Calu3 (cell line): ENCODE data around the gene EHBP1. TPM values are rescaled to one million over a fixed set of nuclear protein-coding genes. Genes with fewer than 3 reads are reported as not detected.

Experiments used
- BruUV-seq: library from RNA; stranded (reverse); fragments of 400-500 nt; replicated peaks from 2 replicates; lab custom pipeline; 2021; lab: Mats Ljungman, UMichigan
- CTCF ChIA-PET: fragments of 300-600 bp; sonication (Branson Sonifier 250); formaldehyde crosslinking; loops from one replicate; lab custom pipeline; 2022; ENCODE audit warnings: antibody characterized with exemption; lab: Charles Lee
- DNase-seq: peaks from one replicate; pipeline ENCODE4 v3.0.0; 2022
- H3K27ac Mint-ChIP-seq: one replicate; pipeline ENCODE4 v1.8.0; 2022; ENCODE audit warnings: mixed read lengths; ENCODE audit not compliant: unreplicated experiment
- H3K27me3 Mint-ChIP-seq: one replicate; pipeline ENCODE4 v1.8.0; 2022; ENCODE audit warnings: mixed read lengths; ENCODE audit not compliant: unreplicated experiment
- H3K36me3 Mint-ChIP-seq: one replicate; pipeline ENCODE4 v1.8.0; 2022; ENCODE audit warnings: mild to moderate bottlenecking, moderate library complexity, mixed read lengths; ENCODE audit not compliant: insufficient read depth, unreplicated experiment
- H3K4me1 Mint-ChIP-seq: one replicate; pipeline ENCODE4 v1.8.0; 2022; ENCODE audit warnings: mild to moderate bottlenecking, low read depth, mixed read lengths; ENCODE audit not compliant: unreplicated experiment
- H3K4me3 Mint-ChIP-seq: one replicate; pipeline ENCODE4 v1.8.0; 2022; ENCODE audit warnings: mild to moderate bottlenecking, low read depth, moderate library complexity, mixed read lengths; ENCODE audit not compliant: unreplicated experiment
- H3K9me3 Mint-ChIP-seq: one replicate; pipeline ENCODE4 v1.8.0; 2022; ENCODE audit warnings: low read depth, mixed read lengths; ENCODE audit not compliant: unreplicated experiment
- intact Hi-C: fragments of 100-400 bp; cut with micrococcal nuclease; formaldehyde crosslinking; loops from one replicate; pipeline ENCODE4 v1.10.0; 2022; ENCODE audit not compliant: unreplicated experiment
- total RNA-seq: library from RNA; stranded (reverse); gene quantifications from 2 replicates; pipeline ENCODE4 v1.2.3, GENCODE V29; 2022
- TF ChIP-seq, protein P1 (sequence below): fragments of 200-600 bp; IDR thresholded peaks from one replicate; pipeline ENCODE4 v1.8.0; 2022; ENCODE audit warnings: antibody characterized with exemption; ENCODE audit not compliant: unreplicated experiment

EHBP1 gene
- total RNA-seq, 1 experiment from 2014 or later: 82.9 TPM

DNA sequence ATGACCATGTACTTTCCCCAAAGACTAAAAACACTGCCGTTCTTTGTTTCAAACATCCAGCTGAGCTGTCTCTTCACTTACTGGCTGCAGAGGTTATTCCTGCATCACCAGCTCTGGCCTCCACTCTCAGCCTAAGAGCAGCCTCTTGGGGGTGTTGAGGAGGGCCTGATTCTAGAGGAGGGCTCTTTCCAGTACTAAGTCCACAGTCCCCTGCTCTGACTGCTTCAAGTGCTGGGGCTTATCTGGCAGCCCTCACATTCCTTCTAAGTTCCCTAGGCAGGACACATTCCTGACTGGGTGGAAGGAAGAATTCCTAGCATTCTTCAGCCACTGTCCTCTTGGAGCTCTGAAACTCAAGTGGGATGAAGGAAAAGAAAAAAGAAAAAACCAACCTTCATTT is 32.9 kb upstream of the EHBP1 start:
- no TSS peak for BruUV-seq
- peaks cover 7% of the 10 kb centered on the region for H3K4me1 Mint-ChIP-seq
- H3K4me3 Mint-ChIP-seq: no peak overlapping the region
- H3K9me3 Mint-ChIP-seq: no peaks in the 10 kb centered on the region
- no peak overlapping the region for H3K27ac Mint-ChIP-seq
- intact Hi-C loops: no loop called here
- peak; percentile 15 for DNase-seq
- TF ChIP-seq, protein P1, sequence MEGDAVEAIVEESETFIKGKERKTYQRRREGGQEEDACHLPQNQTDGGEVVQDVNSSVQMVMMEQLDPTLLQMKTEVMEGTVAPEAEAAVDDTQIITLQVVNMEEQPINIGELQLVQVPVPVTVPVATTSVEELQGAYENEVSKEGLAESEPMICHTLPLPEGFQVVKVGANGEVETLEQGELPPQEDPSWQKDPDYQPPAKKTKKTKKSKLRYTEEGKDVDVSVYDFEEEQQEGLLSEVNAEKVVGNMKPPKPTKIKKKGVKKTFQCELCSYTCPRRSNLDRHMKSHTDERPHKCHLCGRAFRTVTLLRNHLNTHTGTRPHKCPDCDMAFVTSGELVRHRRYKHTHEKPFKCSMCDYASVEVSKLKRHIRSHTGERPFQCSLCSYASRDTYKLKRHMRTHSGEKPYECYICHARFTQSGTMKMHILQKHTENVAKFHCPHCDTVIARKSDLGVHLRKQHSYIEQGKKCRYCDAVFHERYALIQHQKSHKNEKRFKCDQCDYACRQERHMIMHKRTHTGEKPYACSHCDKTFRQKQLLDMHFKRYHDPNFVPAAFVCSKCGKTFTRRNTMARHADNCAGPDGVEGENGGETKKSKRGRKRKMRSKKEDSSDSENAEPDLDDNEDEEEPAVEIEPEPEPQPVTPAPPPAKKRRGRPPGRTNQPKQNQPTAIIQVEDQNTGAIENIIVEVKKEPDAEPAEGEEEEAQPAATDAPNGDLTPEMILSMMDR: no peak
- CTCF ChIA-PET: interaction anchor here (0.6 to 1.1 kb wide), 2 partner anchors 11 to 206 kb away, joined by 3 read pairs; no protein-coding TSS in a partner anchor
- no peaks in the 10 kb centered on the region for H3K36me3 Mint-ChIP-seq
- H3K27me3 Mint-ChIP-seq: no peaks in the 10 kb centered on the region

DNA sequence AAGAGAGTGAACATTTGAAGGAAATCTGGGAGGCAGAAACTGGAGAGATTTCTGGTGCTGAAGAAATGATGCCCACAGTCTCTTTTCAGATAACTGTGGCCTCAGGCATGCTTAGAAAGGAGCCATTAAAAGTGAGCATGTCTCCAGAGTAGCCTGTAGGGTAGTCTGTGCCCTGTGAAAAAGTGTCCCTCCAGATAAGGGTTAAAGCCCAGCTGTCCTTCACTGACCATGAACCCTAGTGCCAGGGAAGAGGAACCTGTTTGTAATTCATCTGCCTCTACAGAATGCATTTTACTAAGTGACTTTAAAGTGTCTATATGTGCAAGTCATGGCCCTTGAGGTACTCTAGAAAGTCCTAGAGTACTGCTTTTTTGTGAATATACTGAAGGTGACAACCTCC is 30.5 kb upstream of the EHBP1 start:
- CTCF ChIA-PET: no interaction called here
- TF ChIP-seq, protein P1: no peak
- no TSS peak for BruUV-seq
- Mint-ChIP-seq H3K4me3 (no peak overlapping the region), H3K36me3 (no peaks in the 10 kb centered on the region), H3K27ac (no peak overlapping the region), H3K9me3 (no peaks in the 10 kb centered on the region), H3K4me1 (peaks cover 7% of the 10 kb centered on the region), H3K27me3 (no peaks in the 10 kb centered on the region)
- intact Hi-C loops: no loop called here
- DNase-seq: no peak

DNA sequence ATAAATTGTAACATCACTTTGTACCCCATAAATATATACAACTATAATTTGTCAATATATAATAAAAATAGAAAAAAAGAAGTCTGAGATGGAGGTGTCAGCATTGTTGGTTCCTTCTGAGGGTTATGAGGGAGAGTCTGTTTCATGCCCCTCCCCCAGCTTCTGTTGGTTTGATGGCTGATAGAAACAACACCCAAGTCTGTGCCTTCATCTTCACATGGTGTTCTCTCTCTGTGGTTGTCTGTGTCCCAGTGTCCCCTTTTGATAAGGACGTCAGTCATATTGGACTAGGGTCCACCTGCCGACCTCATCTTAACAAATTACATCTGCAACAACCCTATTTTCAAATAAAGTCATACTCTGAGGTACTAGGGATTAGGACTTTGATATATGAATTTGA is 20.3 kb upstream of the EHBP1 start:
- Mint-ChIP-seq H3K9me3 (no peaks in the 10 kb centered on the region), H3K4me1 (no peaks in the 10 kb centered on the region), H3K36me3 (no peaks in the 10 kb centered on the region), H3K27ac (no peak overlapping the region), H3K4me3 (no peak overlapping the region), H3K27me3 (no peaks in the 10 kb centered on the region)
- no peak for DNase-seq
- intact Hi-C loops: no loop called here
- CTCF ChIA-PET: no interaction called here
- no TSS peak for BruUV-seq
- TF ChIP-seq, protein P1: no peak

DNA sequence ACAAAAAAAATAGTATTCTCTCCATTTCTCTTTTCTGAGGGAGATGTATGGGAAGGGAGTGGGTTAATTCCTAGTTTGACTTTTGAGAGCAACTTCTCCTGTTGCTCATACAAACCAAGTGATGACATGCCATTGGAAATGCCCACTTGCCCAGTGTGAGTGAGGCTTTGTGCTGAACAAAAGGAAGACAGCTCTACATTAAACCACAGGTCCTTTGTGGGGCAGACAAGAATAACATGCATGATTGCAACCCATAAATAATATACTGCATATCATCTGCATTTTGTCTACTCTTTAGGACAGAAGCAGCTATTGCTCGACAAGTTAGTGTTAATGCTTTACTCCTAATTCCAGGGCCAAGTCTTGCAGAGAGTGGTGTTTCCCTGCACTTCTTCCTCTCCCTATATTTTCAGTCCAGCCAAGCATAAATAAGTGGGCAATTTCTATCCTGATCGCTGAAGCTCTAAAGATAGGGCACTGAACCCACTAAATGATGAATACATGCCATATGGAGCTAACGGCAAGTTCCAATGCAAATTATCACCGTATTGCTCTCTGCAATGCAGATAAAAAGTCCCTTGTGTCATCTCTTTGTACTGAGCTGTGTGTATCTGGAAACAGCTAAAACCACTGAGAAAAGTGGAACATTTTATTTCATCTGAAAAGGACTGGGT is 19.4 kb upstream of the EHBP1 start:
- TF ChIP-seq, protein P1: no peak
- no peaks in the 10 kb centered on the region for H3K36me3 Mint-ChIP-seq
- no peaks in the 10 kb centered on the region for H3K27me3 Mint-ChIP-seq

More for the DNA sequence above, 19.4 kb upstream of the EHBP1 start:
- BruUV-seq: no TSS peak
- intact Hi-C loops: no loop called here
- DNase-seq: no peak
- no peak overlapping the region for H3K27ac Mint-ChIP-seq
- no peaks in the 10 kb centered on the region for H3K4me1 Mint-ChIP-seq
- H3K4me3 Mint-ChIP-seq: no peak overlapping the region
- CTCF ChIA-PET: no interaction called here
- no peaks in the 10 kb centered on the region for H3K9me3 Mint-ChIP-seq
